Ascending aorta (tissue), 2 donors: Measurements from ENCODE around the gene CRK. TPM values are rescaled to one million over a fixed set of nuclear protein-coding genes. Genes with fewer than 3 reads are reported as not detected.
A peak's percentile ranks its signal among the peaks of the same experiment; 100 is the strongest.

Experiments
- DNase-seq, 2 donors: peaks; one replicate each; pipeline ENCODE4 v3.0.0-alpha.2; 2019; ENCODE audit warnings: low spot score in 2 of 2
- H3K27ac ChIP-seq, 2 donors: fragments of 200-600 bp; sonication (generic); one replicate each; pipeline ENCODE4 v1.5.1; 2016 to 2017; ENCODE audit warnings: mild to moderate bottlenecking in 1 of 2
- H3K27me3 ChIP-seq: fragments of 200-600 bp; sonication (generic); one replicate; pipeline ENCODE4 v1.5.1; 2017
- H3K36me3 ChIP-seq, 2 donors: fragments of 200-600 bp; sonication (generic); one replicate each; pipeline ENCODE4 v1.5.1; 2016
- H3K4me1 ChIP-seq, 2 donors: fragments of 200-600 bp; sonication (generic); one replicate each; pipeline ENCODE4 v1.5.1; 2016 to 2017; ENCODE audit warnings: mild to moderate bottlenecking in 1 of 2
- H3K4me3 ChIP-seq, 2 donors: fragments of 200-600 bp; sonication (generic); one replicate each; pipeline ENCODE4 v1.5.1; 2016 to 2017; ENCODE audit warnings: mild to moderate bottlenecking in 1 of 2
- H3K9me3 ChIP-seq, 2 donors: fragments of 200-600 bp; sonication (generic); one replicate each; pipeline ENCODE4 v1.5.1; 2016
- intact Hi-C: fragments of 100-400 bp; cut with DNase I; formaldehyde crosslinking; loops from one replicate; pipeline ENCODE4 v1.15.1; 2023
- total RNA-seq: library from RNA; depleted of rRNA; stranded (reverse); fragments of >200 nt; gene quantifications from one replicate; pipeline ENCODE4 v1.1.0, GENCODE V29; 2016
- TF ChIP-seq, protein P1 (sequence below), 3 experiments: fragments of 200-600 bp in 2 of 3; fragments of 450-650 bp in 1 of 3; sonication (generic) in 2 of 3; IDR thresholded peaks; one replicate each; pipeline ENCODE4 v1.5.1; 2016 to 2019; ENCODE audit warnings: antibody characterized with exemption in 3 of 3, mild to moderate bottlenecking in 1 of 3, moderate library complexity in 1 of 3

Gene CRK
- total RNA-seq, 1 donor from 2014 or later, result 83.4 TPM

DNA sequence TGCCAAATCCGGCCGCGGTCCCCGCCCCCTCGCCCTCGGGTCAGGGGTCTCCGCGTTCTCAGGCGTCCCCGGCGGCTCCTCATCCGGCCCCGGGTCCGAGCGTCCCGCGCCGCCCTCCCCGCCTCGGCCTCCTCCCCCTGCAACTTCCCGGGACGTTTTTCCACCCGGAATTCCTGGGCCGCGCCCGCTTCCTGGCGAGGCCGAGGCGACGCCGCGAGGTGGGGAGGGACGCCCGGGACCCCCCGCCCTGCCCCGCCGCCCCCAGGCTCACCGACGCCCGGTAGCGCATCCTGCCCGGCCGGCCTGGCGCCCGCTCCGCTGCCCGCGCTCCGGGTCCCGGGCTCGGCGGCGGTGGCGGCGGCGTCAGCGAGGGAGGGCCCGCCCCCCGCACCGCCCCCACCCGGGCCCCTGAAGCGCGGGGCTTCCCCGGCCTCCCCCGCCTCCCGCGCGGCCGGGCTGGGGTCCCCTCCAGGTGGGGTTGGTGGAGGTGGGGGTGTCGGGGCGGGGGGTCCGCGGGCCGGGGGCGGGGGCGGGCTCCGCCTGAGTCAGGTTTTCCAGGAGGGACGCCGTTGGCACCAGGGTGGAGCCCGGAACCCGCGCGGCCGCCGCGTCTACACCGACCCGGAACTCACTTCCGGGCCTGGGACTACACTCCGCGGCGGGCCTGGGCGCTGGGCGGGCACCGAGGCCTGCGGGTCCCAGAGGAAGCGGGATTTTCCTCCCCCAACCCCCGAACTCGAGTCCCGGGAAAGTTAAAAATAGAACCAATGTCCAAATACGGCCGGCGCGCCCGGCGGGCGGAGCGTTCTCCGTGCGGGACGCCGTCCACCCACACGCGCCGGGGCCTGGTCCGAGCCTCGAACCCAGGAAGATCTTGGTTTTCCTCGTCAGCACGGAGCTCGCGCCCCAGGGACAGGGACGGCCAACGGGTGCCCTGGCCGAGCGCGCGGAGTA, 29.7 kb upstream of the CRK start:
- intact Hi-C loops, result loop anchor here (2.0 to 10.0 kb wide), 2 partner anchors 29 to 229 kb away; partner anchors contain the start of genes CRK and TLCD2

DNA sequence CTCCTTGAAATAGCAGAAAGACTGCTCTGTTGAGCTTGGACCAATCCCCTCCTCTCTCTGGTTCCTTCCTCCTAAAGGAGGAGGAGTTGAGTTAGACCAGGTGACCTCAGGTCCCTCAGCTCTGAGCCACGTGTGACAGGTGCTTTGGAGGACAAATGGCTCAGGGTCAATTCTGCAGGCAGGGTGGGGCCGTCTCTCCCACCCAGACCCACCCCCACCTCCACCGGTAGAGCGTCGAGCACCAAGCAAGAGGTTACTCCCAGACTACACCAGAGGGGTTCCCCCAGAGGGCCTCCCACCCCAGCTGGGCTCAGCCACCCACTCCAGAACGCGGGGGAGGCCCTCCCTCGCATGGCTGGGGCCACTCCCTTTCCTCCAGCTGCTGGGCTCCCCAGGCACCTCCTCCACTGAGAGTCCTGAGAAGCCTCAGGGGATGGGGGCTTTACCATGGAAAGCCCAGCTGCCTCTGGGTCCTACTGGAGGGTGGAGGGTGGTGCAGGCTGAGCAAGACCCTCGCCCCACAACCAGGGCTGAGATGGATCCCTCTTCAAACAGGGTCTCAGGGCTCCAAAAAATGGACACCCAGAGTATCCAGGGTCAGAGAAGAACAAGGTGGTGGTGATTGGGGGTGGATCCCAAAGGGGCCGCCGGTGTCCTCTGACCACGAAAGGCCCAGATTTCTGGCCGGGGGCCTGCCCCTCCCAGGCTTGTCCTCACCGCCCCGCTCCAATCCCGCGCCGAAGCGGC, 28.8 kb upstream of the CRK start:
- peak in 1 of 2 donors; percentile 75 for DNase-seq

More for the DNA sequence above, 29.7 kb upstream of the CRK start:
- TF ChIP-seq, protein P1, sequence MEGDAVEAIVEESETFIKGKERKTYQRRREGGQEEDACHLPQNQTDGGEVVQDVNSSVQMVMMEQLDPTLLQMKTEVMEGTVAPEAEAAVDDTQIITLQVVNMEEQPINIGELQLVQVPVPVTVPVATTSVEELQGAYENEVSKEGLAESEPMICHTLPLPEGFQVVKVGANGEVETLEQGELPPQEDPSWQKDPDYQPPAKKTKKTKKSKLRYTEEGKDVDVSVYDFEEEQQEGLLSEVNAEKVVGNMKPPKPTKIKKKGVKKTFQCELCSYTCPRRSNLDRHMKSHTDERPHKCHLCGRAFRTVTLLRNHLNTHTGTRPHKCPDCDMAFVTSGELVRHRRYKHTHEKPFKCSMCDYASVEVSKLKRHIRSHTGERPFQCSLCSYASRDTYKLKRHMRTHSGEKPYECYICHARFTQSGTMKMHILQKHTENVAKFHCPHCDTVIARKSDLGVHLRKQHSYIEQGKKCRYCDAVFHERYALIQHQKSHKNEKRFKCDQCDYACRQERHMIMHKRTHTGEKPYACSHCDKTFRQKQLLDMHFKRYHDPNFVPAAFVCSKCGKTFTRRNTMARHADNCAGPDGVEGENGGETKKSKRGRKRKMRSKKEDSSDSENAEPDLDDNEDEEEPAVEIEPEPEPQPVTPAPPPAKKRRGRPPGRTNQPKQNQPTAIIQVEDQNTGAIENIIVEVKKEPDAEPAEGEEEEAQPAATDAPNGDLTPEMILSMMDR (IDR thresholded peaks at IDR 0.05), result peak in 1 of 3 experiments; percentile 6
- Histone ChIP-seq H3K27ac (peak overlapping the region; percentile 90 to 99), H3K27me3 (no peaks in the 10 kb centered on the region), H3K36me3 (peaks cover 24 to 30% of the 10 kb centered on the region in 2 donors), H3K9me3 (no peaks in the 10 kb centered on the region), H3K4me1 (peaks cover 10 to 43% of the 10 kb centered on the region in 2 donors), H3K4me3 (peak overlapping the region; percentile 93 to 95)
- peak in 1 of 2 donors; percentile 89 for DNase-seq

DNA sequence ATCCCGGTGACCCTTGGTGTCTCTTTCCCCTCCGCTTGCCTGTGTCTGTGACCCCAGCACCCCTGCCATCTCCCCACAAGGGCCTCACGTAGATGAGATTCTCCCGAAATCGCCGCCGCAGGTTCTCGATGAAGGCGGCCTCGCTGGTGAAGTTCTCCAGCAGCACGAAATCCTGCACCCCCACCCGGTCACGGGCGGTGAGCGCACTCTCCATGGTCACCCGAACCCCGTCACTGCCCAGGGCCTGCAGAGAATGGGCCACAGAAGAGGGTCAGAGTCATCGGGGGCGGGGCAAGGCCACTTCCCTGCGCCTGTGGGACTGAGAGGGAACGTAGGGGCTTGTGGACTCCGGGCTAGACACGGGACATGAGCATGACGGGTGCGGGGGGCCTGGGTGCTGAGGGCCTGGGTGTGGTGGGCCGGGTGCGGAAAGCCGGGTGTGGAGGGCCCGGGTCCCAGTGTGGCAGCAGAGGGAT, 28.1 kb upstream of the CRK start:
- TF ChIP-seq, protein P1 (IDR thresholded peaks at IDR 0.05), result no peak
- Histone ChIP-seq H3K4me3 (peak overlapping the region; percentile 93 to 95), H3K9me3 (no peaks in the 10 kb centered on the region), H3K4me1 (peaks cover 10 to 39% of the 10 kb centered on the region in 2 donors), H3K27me3 (no peaks in the 10 kb centered on the region), H3K27ac (peak overlapping the region; percentile 90 to 99), H3K36me3 (peaks cover 38 to 44% of the 10 kb centered on the region in 2 donors)
- no peak for DNase-seq
- intact Hi-C loops, result loop anchor here (10.0 kb wide), 1 partner anchor 231 kb away; the partner anchor contains the start of gene TLCD2

More for the DNA sequence above, 28.8 kb upstream of the CRK start:
- Histone ChIP-seq H3K4me3 (peak overlapping the region; percentile 93 to 95), H3K27ac (peak overlapping the region; percentile 90 to 99), H3K27me3 (no peaks in the 10 kb centered on the region), H3K4me1 (peaks cover 10 to 43% of the 10 kb centered on the region in 2 donors), H3K9me3 (no peaks in the 10 kb centered on the region), H3K36me3 (peaks cover 31 to 36% of the 10 kb centered on the region in 2 donors)
- TF ChIP-seq, protein P1 (IDR thresholded peaks at IDR 0.05), result peak in 1 of 3 experiments; percentile 16
- intact Hi-C loops, result loop anchor here (10.0 kb wide), 1 partner anchor 230 kb away; the partner anchor contains the start of gene TLCD2

- Histone ChIP-seq H3K36me3 (peaks cover 52 to 58% of the 10 kb centered on the region in 2 donors), H3K4me3 (no peak overlapping the region), H3K27me3 (no peaks in the 10 kb centered on the region), H3K4me1 (peaks cover 8 to 28% of the 10 kb centered on the region in 2 donors), H3K9me3 (no peaks in the 10 kb centered on the region), H3K27ac (peak overlapping the region; percentile 23 to 99)
- intact Hi-C loops, result loop anchor here (10.0 kb wide), 1 partner anchor 232 kb away; the partner anchor contains the start of gene TLCD2
- no peak for DNase-seq
- TF ChIP-seq, protein P1 (IDR thresholded peaks at IDR 0.05), result no peak
These were observed 26.6 kb upstream of the CRK start for GRCh38 chr17:1482680-1483079.

GRCh38 chr17:1481736-1482135, 25.7 kb upstream of the CRK start:
- H3K9me3 ChIP-seq, result no peaks in the 10 kb centered on the region
- no peaks in the 10 kb centered on the region for H3K27me3 ChIP-seq
- intact Hi-C loops, result loop anchor here (10.0 kb wide), 1 partner anchor 233 kb away; the partner anchor contains the start of gene TLCD2
- peak overlapping the region in 1 of 2 donors; percentile 99 for H3K27ac ChIP-seq
- DNase-seq, result no peak
- TF ChIP-seq, protein P1 (IDR thresholded peaks at IDR 0.05), result no peak
- peaks cover 61 to 67% of the 10 kb centered on the region in 2 donors for H3K36me3 ChIP-seq
- H3K4me1 ChIP-seq, result peaks cover 4 to 21% of the 10 kb centered on the region in 2 donors
- H3K4me3 ChIP-seq, result no peak overlapping the region
